Ishikawa (cell line): ENCODE measurements around the gene ALX4.

ENCODE experiments used
- CEBPB ChIP-seq: IDR thresholded peaks from 2 replicates; pipeline ENCODE4 v1.6.1; 2012
- CREB1 ChIP-seq: IDR thresholded peaks from 2 replicates; pipeline ENCODE4 v1.6.1; 2012; ENCODE audit warnings: low read depth
- EGR1 ChIP-seq: IDR thresholded peaks from 2 replicates; pipeline ENCODE4 v1.6.1; 2012
- EP300 ChIP-seq: IDR thresholded peaks from 2 replicates; pipeline ENCODE4 v1.6.1; 2012; ENCODE audit warnings: borderline replicate concordance
- FOXM1 ChIP-seq: IDR thresholded peaks from 2 replicates; pipeline ENCODE4 v1.6.1; 2012; ENCODE audit warnings: low read depth, borderline replicate concordance
- NFIC ChIP-seq: IDR thresholded peaks from 2 replicates; pipeline ENCODE4 v1.6.1; 2012
- RAD21 ChIP-seq: IDR thresholded peaks from 2 replicates; pipeline ENCODE4 v1.6.1; 2012; ENCODE audit warnings: low read depth
- REST ChIP-seq: IDR thresholded peaks from 2 replicates; pipeline ENCODE4 v1.6.1; 2012; ENCODE audit warnings: low read depth, mild to moderate bottlenecking
- TAF1 ChIP-seq: IDR thresholded peaks from 2 replicates; pipeline ENCODE4 v1.6.1; 2012; ENCODE audit warnings: low read depth, mild to moderate bottlenecking
- TCF12 ChIP-seq: IDR thresholded peaks from 2 replicates; pipeline ENCODE4 v1.6.1; 2012; ENCODE audit warnings: low read depth
- TEAD4 ChIP-seq: IDR thresholded peaks from 2 replicates; pipeline ENCODE4 v1.6.1; 2012
- YY1 ChIP-seq: IDR thresholded peaks from 2 replicates; pipeline ENCODE4 v1.6.1; 2012; ENCODE audit warnings: low read depth
- ZBTB7A ChIP-seq: IDR thresholded peaks from 2 replicates; pipeline ENCODE4 v1.6.1; 2012; ENCODE audit warnings: low read depth
- TF ChIP-seq, protein P1 (sequence below): IDR thresholded peaks from 2 replicates; pipeline ENCODE4 v1.6.1; 2012
- TF ChIP-seq, protein P2 (sequence below): IDR thresholded peaks from 2 replicates; pipeline ENCODE4 v1.6.1; 2012

ALX4 gene

GRCh38 chr11:44346983-44347382, 37.0 kb upstream of the ALX4 start:
- TF ChIP-seq CEBPB (no peak), EGR1 (no peak), EP300 (no peak), REST (no peak), YY1 (no peak), CREB1 (no peak), NFIC (no peak), RAD21 (no peak), FOXM1 (no peak), TAF1 (no peak), ZBTB7A (no peak), TEAD4 (no peak), TCF12 (no peak)
- TF ChIP-seq, protein P1, sequence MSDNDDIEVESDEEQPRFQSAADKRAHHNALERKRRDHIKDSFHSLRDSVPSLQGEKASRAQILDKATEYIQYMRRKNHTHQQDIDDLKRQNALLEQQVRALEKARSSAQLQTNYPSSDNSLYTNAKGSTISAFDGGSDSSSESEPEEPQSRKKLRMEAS, result no peak
- TF ChIP-seq, protein P2, sequence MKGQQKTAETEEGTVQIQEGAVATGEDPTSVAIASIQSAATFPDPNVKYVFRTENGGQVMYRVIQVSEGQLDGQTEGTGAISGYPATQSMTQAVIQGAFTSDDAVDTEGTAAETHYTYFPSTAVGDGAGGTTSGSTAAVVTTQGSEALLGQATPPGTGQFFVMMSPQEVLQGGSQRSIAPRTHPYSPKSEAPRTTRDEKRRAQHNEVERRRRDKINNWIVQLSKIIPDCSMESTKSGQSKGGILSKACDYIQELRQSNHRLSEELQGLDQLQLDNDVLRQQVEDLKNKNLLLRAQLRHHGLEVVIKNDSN, result no peak

DNA sequence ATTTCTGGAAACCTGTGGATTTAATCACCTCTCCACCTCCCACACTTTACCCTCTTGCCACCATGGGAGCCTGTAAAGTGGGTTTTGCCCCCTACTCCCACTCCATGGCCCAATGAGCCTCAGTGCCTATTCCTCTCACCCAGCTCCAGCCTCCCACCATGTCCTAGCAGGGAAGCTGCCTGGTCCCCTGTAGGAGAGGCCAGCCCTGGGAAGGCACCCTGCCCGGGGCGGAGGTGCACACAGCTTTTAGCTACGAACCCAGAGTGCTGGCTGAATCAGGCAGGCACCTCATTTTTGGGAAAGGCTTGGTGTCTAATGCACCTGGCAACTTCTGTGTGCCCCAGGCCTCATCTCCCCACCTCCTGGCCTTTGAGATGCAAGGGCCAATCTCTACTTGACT, 35.8 kb upstream of the ALX4 start:
- no peak for TF ChIP-seq REST

GRCh38 chr11:44344921-44345320, 35.0 kb upstream of the ALX4 start:
- no peak for TF ChIP-seq REST
- TF ChIP-seq TAF1, result no peak
- TF ChIP-seq EGR1, result no peak
- TF ChIP-seq, protein P1, result no peak
- TF ChIP-seq, protein P2, result no peak
- TF ChIP-seq FOXM1, result no peak
- no peak for TF ChIP-seq TCF12
- no peak for TF ChIP-seq YY1
- no peak for TF ChIP-seq CREB1
- no peak for TF ChIP-seq CEBPB
- TF ChIP-seq NFIC, result no peak
- TF ChIP-seq EP300, result no peak
- TF ChIP-seq TEAD4, result no peak
- no peak for TF ChIP-seq RAD21
- no peak for TF ChIP-seq ZBTB7A

DNA sequence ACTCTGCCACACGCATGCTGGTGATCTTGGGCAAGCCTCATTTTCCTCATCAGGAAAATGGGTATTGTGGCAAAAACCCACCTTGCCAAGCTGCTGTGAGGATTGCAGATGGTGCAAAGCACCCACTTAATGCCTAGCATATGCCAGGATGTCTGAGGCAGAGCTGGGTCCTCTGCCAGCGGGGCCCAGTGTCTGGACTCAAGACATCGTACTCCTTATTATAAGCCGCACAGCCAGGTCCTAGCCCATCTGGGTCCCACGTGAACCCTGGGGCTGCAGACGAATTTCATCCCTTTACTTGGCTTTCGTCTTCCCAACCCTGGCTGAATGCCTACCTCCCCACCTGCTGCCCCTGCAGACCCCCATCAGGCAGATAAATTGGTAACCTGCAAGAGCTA, 34.5 kb upstream of the ALX4 start:
- TF ChIP-seq, protein P1, result no peak
- no peak for TF ChIP-seq FOXM1
- no peak for TF ChIP-seq CREB1
- no peak for TF ChIP-seq EP300
- TF ChIP-seq TAF1, result no peak
- TF ChIP-seq TEAD4, result no peak
- TF ChIP-seq CEBPB, result no peak
- no peak for TF ChIP-seq TCF12
- TF ChIP-seq ZBTB7A, result no peak
- TF ChIP-seq, protein P2, result no peak
- TF ChIP-seq YY1, result no peak
- no peak for TF ChIP-seq NFIC
- TF ChIP-seq RAD21, result no peak
- TF ChIP-seq REST, result no peak
